ENCODE results near the gene KLHL40.

KLHL40 gene, protein sequence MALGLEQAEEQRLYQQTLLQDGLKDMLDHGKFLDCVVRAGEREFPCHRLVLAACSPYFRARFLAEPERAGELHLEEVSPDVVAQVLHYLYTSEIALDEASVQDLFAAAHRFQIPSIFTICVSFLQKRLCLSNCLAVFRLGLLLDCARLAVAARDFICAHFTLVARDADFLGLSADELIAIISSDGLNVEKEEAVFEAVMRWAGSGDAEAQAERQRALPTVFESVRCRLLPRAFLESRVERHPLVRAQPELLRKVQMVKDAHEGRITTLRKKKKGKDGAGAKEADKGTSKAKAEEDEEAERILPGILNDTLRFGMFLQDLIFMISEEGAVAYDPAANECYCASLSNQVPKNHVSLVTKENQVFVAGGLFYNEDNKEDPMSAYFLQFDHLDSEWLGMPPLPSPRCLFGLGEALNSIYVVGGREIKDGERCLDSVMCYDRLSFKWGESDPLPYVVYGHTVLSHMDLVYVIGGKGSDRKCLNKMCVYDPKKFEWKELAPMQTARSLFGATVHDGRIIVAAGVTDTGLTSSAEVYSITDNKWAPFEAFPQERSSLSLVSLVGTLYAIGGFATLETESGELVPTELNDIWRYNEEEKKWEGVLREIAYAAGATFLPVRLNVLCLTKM

DNA sequence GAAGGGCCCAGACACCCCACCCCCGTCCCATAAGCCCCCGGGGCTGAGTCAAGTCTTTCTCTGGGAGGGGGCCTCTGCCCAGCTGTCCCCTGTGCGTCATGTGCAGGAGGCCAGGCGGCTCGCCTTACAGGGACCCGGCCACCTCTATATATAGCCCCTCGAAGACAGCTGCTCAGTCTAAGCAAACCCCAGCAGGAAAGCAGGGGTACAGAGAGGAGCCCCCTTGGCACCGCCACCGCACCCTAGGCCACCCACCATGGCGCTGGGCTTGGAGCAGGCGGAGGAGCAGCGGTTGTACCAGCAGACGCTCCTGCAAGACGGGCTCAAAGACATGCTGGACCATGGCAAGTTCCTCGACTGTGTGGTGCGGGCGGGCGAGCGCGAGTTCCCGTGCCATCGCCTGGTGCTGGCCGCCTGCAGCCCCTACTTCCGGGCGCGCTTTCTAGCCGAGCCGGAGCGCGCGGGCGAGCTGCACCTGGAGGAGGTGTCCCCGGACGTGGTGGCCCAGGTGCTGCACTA, at the start of gene KLHL40:
TSS of gene KLHL40 (plus strand) at position 175 of the 519 bp plus-strand sequence. CDS start at position 257, 82 bp downstream.
- DNase-seq: no peak

DNA sequence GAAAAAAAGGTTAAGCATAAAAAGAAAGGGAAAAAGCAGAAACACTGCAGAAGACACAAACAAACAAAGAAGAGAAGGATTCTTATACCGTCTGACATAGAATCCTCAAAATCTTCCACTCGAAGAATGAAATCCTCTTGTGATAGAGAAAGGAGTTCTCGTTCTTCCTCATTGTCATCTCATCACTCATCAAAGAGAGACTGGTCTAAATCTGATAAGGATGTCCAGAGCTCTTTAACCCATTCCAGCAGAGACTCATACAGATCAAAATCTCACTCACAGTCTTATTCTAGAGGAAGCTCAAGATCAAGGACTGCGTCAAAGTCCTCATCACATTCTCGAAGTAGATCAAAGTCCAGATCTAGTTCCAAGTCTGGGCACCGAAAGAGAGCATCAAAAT, 48.3 kb upstream of the KLHL40 start:
- DNase-seq: no peak

DNA sequence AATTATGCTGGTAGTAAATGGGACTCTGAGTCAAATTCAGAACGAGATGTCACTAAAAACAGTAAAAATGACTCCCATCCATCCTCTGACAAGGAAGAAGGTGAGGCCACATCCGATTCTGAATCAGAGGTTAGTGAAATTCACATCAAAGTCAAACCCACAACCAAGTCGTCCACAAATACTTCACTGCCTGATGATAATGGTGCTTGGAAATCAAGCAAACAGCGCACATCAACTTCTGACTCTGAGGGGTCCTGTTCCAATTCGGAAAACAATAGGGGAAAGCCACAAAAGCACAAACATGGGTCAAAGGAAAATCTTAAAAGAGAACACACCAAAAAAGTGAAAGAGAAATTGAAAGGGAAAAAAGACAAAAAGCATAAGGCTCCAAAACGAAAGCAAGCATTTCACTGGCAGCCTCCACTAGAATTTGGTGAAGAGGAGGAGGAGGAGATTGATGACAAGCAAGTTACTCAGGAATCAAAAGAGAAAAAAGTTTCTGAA, 46.9 kb upstream of the KLHL40 start:
- no peak for DNase-seq

DNA sequence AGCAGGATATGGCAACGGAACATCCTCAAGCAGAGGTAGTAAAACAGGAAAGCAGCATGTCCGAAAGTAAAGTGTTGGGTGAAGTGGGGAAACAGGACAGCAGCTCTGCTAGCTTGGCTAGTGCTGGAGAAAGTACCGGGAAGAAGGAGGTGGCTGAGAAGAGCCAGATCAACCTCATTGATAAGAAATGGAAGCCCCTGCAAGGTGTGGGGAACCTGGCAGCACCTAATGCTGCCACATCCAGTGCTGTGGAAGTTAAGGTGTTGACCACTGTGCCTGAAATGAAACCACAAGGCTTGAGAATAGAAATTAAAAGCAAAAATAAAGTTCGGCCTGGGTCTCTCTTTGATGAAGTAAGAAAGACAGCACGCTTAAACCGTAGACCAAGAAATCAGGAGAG, 46.1 kb upstream of the KLHL40 start:
- DNase-seq: no peak

DNA sequence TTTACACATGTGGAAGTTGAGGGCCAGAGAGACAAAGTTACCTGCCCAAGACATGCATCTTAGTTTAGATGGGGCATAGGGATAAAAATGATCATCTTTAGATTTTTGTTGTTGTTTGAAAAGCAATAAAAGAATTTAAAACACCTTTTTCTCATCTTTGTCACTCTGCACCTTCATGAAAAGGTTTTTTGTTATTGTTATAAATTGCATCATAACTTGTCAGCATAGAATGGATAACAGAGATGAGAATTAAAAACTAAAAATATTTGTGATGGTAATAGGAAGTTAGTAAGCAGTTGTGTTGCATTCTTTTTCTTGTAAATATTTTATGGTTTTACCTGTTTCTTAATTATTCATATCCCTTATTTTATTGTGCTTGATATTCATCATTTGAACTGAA, 45.2 kb upstream of the KLHL40 start:
- no peak for DNase-seq

DNA sequence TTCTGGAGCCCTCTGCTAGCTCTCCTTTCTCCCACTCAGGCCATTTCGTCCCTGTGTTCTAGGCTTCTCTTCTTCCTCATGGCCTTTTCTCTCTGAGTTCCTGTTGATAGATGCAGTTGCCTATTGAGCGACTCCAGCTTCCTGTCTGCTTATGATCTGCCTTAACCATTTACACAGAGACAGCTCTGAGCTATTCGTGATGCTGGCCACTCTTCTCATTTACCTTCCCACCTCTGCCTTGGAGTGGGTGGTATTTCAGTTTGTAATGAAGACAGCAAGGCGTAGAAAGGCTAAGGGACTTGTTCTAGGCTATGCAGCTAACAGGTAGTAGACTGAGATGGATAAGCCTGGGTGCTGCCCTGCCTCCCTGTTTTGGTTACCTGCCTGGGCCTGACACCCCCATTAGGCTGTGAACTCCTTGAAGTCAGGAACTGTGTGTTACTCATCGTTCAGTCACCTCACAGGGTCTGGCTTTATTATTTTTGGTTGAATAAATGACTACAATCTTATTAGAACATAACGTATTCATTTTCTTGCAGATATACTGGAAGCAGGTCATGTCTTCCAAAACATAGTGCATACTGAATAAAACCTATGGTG, 44.5 kb upstream of the KLHL40 start:
- no peak for DNase-seq

DNA sequence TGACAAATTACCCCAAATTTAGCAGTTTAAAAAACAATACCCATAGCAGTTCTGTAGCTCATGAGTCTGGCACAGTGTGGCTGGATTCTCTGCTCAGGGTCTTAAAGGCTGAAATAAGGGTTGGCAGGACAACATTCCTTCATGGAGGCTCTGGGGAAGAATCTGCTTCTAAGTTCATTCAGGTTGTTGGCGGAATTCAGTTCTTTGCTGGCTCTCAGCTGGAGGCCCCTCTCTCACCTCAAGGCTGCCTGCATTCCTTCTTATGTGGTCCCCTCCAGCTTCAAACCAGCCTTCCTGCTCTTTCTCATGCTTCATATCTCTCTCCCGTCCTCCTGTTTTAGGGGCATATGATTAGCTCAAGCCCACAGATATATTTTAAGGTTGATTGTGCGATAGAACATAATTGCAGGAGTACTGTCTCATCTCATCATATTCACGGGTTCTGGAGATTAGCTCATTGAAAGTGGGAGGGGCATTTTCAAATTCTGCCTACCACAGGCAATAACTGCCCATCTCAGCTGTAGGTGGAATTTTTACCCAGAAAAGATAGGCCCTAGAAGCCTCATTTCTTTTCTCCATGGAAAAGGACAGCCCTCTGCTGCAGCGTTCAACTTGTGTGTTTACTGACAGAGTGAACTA, 37.4 kb upstream of the KLHL40 start:
- DNase-seq: no peak

DNA sequence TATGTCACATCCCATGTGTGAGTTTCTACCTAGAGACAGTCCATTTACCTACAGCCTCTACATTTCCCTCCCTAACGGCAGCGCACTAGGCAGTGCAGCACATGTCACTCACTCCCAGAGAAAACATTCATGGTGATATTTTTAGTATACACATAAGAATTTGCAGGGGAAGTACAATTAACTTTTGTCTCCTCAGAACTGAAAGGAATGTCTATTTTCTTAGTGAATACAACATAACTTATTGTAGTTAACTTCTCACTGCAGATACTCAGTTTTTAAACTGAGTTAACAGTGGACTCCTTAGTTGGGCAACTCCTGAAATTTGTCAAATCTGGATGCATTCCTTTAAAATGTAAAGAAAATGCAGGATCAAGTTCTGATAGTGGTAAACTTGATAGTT, 36.3 kb upstream of the KLHL40 start:
- DNase-seq: no peak

DNA sequence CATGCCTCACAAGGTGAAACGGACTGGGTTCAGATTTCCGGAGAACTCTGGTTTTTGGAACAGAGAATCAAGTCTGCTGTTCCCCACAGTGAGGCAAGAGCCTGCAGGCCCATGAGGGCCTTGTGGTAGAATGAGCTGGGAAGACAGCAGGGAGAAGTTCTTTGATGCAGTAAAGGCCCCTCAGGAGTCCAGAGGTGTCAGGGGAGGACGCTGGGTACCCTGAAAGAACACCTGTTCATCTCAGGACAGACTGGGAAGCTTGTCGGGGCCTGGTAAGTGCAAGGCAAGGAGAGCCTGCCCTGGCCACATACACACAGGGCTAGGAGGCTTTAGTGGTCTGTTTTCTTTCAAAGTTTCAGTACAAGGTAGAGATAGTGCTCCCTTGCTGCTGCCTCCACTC, 35.6 kb upstream of the KLHL40 start:
- no peak for DNase-seq

DNA sequence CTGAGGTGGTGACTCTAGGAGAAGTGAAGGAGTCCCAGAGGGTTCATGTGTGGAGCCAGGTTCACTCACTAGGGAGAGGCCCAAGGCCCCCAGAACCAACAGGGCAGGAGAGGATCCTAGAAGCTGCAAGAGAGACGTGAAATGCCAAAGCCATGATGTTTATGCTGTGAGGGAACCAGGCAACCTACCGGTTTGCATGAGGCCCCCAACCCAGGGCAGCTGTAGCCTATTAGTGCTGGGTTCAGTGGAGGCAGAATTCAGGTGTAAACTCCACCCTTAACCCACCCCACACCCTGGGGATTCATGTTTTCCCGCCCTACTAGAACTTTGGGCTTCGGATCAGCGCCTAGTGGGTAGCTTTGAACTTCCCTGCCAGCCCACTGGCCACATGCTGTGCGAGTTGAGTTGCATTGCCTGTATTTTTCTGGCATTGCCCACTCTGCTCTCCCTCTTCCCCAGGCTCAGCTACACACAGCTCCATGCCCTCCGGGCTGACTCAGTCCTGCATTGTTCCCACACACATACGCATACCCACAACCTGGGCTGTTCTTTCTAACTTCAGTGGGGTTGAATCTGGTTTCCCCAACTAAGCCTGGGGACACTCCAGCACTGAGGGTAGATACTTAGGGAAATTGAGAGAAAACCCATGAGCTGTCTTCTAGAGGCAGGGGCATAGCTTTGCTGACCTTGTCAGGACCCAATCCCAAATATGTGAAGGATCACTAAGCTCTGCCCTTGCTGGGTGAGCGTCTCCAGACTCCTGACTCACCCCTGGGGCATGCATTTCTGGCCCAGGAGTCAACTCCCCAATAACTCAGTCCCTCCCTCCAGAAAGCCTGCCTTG, 33.9 kb upstream of the KLHL40 start:
- DNase-seq: no peak

DNA sequence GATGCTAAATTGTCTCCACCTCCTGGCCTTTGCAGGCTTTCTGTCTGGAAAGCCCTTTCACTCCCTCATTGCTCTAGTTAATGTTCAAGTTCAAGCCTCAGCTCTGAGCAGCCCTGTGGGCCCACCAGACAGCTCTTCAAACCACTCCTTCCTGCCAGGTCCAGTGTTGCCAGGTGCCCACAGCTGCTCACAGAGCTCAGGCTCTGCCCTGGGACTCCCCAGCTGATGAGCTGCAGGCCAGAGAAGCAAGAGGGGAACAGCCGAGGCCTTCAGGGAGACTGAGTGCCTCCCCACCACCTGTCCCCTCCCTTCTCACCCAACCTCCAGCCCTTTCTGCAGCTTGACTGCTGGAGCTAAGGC, 33.1 kb upstream of the KLHL40 start:
- no peak for DNase-seq

DNA sequence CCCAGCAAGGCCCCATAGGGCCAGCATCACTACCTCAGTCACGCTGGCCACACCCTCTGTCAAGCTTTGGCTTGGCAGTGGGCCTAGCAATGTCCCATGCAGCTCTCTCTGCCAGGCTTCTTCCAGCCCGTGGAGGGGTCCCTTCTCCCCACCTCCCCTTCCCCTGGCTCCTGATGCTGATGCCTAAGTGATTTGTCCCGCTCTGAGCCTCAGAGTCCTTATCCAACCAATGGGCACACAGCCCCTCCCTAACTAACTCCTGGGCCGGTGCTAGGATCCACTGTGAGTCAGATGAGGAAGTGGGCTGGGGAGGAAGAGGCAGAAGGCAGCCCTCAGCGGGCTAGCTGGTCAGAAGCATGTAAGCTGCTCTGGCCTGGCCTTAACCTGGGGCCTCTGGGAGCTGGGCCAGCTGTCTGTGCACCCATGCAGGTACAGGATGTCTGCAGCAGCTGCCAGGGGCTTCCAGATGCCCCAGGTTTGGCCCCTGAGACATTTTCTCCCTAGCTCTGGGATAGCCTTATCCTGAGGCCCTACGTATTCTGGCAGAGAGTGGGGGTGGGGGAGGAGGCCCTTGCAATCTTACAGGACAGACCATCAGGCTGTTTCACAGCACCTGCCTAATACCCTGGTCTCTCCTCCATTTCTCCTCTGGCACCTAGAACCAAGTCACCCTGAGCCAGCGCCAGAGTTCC, 32.6 kb upstream of the KLHL40 start:
- peak; percentile 11 for DNase-seq

DNA sequence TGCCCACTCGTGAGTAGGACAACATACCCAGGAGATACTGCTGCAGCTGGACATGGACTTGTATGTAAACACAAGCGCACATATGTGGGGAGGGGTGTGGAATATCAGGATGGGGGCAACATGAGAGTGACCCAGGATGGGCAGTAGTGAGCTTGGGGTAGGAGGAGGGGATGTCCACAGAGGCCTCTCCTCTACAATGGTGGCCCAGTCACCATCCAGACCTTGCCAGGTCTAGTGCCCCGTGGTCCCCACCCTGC, 32.1 kb upstream of the KLHL40 start:
- DNase-seq: no peak

DNA sequence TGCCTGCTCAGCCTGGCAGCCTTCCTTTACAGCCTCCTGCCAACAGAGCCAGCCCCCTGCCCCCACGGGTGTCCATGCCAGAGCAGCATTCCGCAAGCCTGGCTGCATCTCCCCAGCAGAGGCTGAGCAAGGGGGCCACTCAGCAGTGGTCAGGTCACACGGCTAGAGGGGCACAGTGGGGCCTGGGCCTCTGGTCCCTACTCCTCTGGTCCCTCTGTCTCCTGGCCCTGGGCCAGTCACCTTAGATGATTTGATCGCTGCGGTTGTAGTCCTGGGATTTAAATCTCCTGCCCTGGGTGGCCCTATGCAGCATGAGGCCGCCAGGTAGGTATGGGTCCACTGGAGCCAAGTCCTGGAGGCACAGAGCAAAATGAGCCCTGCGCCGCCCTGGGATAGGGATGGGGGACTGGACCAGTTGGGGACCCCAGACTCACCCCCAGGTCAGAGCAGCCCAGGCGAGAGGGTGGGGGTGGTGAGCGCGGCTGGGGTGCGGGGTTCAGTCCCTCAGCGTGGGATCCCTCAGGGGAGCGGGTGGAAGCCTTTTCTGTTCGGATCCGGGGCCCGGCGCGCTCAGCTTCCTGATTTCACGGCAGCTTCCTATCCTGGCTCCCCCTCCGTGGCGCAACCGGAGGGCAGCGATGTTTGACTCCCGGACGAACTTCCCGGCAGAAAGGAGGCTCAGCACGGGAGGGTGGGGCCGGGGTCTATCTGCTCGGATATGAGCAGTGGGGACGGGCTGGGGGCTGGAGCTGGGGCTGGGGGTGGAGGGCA, 31.6 kb upstream of the KLHL40 start, which contains the start of gene ZBTB47:
TSS of gene ZBTB47 (plus strand) at position 138 of the 771 bp plus-strand sequence. CDS start 4,659 bp downstream, outside the sequence.
- no peak for DNase-seq

DNA sequence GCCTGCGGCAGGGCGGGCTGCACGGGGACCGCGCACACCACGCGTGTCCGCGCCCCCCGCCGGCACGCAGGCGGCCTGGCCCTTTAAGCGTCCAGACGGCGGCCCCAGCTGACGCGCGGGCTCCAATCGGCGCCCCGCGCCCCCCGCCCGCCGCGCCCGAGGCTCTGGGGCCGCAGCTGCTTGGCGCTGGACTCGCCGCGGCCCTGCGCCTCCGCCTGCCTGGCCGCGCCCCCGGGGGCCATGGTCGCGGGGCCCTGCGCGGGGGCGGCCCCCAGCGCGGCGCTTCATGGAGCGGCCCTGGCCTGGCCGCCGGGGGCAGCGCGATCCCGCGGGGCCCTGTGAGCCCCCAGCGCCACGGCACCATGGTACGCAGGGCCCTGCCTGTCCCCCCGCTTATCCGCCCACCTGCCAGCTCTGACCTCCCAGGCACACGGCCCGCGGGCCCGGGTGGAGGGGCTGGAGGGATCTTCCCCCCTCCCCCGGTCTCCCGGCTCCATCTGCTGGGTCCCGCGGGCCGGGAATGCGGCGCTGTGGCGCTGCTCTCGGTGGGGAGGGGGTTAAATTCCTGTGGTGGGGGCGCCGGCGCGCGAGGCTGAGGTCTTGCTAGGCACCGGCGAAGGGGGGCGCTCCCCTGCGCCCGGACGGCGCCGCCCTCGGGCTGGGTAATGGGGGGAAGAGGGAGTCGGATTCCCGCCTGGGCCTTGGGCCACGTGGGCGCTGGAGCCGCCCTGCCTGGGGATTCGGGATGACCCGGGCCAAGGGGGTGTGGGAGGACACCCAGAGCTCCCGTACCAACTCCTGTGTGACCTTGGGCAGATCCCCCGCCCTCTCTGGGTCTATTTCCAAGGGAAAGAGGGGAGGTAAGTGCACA, 30.8 kb upstream of the KLHL40 start:
- no peak for DNase-seq

DNA sequence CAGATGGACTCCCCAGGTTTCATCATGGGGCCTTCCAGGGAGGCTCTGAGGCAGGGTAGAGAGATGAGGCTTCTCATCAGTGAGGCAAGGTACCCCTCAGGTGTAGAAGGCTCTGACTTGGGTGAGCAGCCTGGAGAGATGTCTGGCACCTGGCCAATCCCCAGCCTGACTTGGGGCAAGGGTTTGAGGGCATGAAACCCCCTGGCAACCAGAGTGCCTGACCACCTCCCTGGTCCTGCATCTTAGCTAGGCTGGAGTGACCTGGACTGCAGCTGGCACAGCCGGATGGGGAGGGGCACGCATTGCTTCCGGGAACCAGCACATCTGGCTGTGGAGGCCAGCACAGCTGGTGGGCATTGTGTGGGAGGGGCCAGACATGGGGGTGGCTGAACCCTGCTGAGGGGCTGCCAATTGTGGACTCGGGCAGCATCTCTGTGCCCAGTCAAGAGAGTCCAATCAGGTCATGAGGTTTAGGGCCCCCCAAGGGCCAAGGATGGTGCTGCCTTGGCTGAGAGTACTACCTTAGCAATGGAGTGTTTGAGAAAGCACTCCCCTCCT, 29.9 kb upstream of the KLHL40 start:
- no peak for DNase-seq

DNA sequence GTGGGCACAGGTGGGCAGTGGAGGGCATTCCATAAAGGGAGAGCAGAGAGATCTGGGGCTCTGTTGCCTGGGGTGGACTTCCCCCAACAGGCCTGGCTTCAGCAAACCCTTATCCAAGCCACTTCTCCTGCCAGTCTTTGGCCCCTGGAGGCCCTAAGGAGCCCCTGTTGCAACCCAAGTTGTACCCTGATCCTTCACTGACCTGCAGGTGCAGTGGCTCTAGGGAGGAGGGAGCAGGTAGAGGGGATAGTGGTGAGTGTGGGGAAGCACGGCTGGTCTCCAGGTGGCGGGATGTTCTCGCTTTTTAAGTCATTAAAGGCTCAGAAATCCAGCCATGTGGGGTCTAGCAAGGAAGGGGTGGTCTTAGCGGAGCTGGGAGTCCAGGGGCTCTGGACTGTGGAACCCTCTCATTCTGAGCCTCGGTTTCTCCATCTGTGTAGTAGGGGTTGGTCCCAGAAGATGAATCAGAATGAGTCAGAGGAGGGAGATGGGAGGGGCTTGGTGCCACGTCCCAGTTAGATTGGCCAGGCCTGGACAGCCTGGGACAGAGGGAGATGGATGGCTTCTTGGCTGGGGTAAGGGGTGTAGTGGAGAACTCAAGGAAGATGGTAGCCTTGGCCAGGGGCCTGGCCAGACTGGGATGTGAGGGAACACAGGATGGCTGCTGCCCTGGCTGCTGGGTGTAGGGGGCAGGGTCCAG, 29.2 kb upstream of the KLHL40 start:
- DNase-seq: no peak

DNA sequence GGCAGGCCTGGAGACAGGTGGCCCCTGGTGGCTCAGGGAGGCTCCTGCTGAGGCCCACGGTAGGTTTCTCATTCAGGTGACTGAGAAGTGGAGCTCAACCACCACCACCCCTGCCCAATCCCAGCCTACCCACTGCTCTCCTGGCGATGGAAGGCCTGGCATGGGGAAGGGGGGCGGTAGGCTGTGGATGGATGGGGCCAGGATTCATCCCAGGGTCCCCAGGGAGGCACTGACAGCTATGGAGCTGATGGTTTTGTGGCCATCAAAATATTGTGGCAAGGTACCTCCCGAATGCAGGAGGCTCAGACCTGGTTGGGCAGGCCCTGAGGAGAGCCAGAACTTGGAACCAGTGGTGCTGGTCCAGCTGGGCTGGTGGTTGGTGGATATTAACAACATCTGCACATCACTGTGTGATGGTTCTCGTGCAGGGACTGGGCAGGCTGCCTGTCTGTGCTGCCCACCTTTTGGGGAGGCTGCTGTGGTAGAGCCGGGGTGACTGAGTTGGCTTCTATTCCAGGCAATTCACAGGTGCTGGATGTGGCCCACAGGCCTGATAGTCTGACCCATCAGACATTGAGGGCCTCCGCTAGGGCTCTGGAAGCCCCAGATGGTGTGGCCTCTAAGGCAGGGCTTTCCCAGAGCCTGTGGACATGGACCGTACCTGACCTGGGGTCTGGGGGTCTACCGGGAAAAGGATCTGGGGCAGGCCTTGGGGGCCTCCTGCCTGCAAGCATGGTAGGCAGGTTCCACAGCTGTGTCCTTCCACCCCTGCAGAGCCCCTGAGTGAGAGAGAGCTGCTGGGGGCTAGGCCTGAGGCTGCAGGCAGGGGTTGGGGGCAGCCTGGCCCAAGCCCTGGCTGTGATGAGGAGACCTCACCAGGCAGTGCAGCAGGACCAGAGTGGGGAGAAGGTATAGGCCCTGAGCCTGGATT, 28.4 kb upstream of the KLHL40 start:
- no peak for DNase-seq

Data from NK-92 treated with Interleukin-12 subunit alpha and Interleukin-12 subunit beta, amount 100 ng/mL, for 24 hours (cell line).